D721Med (cell line): Measurements from ENCODE around the gene METTL5.

Source experiments
- DNase-seq: peaks from one replicate; pipeline ENCODE4 v3.0.0; 2011; ENCODE audit warnings: low spot score; ENCODE audit not compliant: insufficient read length
- FAIRE-seq: peaks from 2 replicates; lab custom pipeline; 2011; peaks lifted over from hg19 to GRCh38; lab: Jason Lieb, UNC
- TF ChIP-seq, protein P1 (sequence below): IDR thresholded peaks from 2 replicates; pipeline ENCODE4 v1.5.1; 2012; ENCODE audit warnings: mild to moderate bottlenecking, control low read depth; ENCODE audit not compliant: insufficient read depth; ENCODE audit errors: missing control alignments

The METTL5 gene

DNA sequence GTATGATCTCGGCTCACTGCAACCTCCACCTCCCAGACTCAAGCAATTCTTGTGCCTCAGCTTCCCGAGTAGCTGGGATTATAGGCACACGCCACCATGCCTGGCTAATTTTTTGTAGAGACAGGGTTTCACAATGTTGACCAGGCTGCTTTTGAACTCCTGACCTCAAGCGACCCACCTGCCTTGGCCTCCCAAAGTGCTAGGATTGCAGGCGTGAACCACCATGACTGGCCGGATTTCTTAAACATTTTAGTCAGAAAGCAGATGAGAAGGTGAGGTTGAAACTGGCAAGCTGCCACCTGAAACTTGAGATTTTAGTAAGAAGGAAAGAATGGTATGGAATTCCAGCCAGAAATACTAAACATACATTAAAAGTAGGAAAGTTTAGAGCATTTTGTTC is 59.2 kb downstream of the METTL5 start:
- FAIRE-seq = no peak
- TF ChIP-seq, protein P1, sequence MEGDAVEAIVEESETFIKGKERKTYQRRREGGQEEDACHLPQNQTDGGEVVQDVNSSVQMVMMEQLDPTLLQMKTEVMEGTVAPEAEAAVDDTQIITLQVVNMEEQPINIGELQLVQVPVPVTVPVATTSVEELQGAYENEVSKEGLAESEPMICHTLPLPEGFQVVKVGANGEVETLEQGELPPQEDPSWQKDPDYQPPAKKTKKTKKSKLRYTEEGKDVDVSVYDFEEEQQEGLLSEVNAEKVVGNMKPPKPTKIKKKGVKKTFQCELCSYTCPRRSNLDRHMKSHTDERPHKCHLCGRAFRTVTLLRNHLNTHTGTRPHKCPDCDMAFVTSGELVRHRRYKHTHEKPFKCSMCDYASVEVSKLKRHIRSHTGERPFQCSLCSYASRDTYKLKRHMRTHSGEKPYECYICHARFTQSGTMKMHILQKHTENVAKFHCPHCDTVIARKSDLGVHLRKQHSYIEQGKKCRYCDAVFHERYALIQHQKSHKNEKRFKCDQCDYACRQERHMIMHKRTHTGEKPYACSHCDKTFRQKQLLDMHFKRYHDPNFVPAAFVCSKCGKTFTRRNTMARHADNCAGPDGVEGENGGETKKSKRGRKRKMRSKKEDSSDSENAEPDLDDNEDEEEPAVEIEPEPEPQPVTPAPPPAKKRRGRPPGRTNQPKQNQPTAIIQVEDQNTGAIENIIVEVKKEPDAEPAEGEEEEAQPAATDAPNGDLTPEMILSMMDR = no peak
- DNase-seq = no peak

DNA sequence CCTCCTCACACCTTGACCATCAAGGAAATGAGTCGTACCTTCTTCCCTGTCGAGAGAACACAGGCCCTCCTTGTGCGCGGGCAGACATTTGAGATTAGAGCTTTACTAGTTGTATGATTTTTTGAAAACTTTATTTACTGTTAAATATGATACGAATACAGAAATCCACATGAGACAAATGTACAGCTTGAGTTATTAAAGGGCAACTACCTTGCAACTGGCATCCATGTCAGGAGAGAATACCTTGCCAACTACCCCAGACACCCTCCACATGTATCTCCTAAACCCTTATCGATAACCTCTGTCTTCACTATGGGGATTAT is 62.8 kb downstream of the METTL5 start:
- no peak for DNase-seq
- TF ChIP-seq, protein P1 = no peak

More for the DNA sequence above, 62.8 kb downstream of the METTL5 start:
- FAIRE-seq = no peak
